PC-3 (cell line): ENCODE data around the gene NSFL1C. TPM values are rescaled to one million over a fixed set of nuclear protein-coding genes. Genes with fewer than 3 reads are reported as not detected.

Experiments
- ATAC-seq: fragments of 200-7000 bp; cut with Tn5 transposase; 2 replicates; pipeline ENCODE4 v1.9.1; 2020; ENCODE audit warnings: mild to moderate bottlenecking, moderate library complexity
- BruUV-seq: library from RNA; stranded (reverse); fragments of 400-500 nt; replicated peaks from 2 replicates; lab custom pipeline; 2021; lab: Mats Ljungman, UMichigan
- CTCF ChIA-PET: fragments of 300-600 bp; sonication (Branson Sonifier 250); formaldehyde crosslinking; loops from one replicate; lab custom pipeline; 2022; ENCODE audit warnings: antibody characterized with exemption; lab: Charles Lee
- POLR2A ChIA-PET: fragments of 300-600 bp; sonication (Branson Sonifier 250); formaldehyde crosslinking; loops from one replicate; lab custom pipeline; 2022; ENCODE audit warnings: antibody characterized with exemption; ENCODE audit not compliant: unreplicated experiment; lab: Charles Lee
- DNase-seq: peaks from one replicate; pipeline ENCODE4 v3.0.0-alpha.2; 2015
- H2AFZ ChIP-seq: fragments of 300-600 bp; sonication (generic); 2 replicates; pipeline ENCODE4 v1.6.0; 2016; ENCODE audit warnings: antibody characterized with exemption, low read length
- H3F3A ChIP-seq: fragments of 300-600 bp; sonication (generic); one replicate; pipeline ENCODE4 v1.6.0; 2017; ENCODE audit warnings: antibody characterized with exemption, low read length, control low read depth, mild to moderate bottlenecking; ENCODE audit not compliant: unreplicated experiment
- H3K27ac ChIP-seq: fragments of 300-600 bp; sonication (generic); 2 replicates; pipeline ENCODE4 v1.5.1; 2016; ENCODE audit warnings: mild to moderate bottlenecking, low read length
- H3K27me3 ChIP-seq: fragments of 300-600 bp; sonication (generic); 2 replicates; pipeline ENCODE4 v1.6.1; 2016; ENCODE audit warnings: low read length, mixed read lengths
- H3K36me3 ChIP-seq: fragments of 300-600 bp; sonication (generic); 2 replicates; pipeline ENCODE4 v1.6.1; 2016; ENCODE audit warnings: low read depth, mixed run types, low read length, mixed read lengths
- H3K4me1 ChIP-seq: fragments of 300-600 bp; sonication (generic); 2 replicates; pipeline ENCODE4 v1.5.1; 2016; ENCODE audit warnings: low read length; ENCODE audit not compliant: insufficient read depth
- H3K4me2 ChIP-seq: fragments of 300-600 bp; sonication (generic); 2 replicates; pipeline ENCODE4 v1.6.0; 2016; ENCODE audit warnings: low read length
- H3K4me3 ChIP-seq: fragments of 300-600 bp; sonication (generic); 2 replicates; pipeline ENCODE4 v1.5.1; 2016; ENCODE audit warnings: mild to moderate bottlenecking, low read length, mixed read lengths
- H3K79me2 ChIP-seq: fragments of 300-600 bp; sonication (generic); 2 replicates; pipeline ENCODE4 v1.6.1; 2017; ENCODE audit warnings: low read length, mixed read lengths
- H3K9ac ChIP-seq: fragments of 300-600 bp; sonication (generic); 2 replicates; pipeline ENCODE4 v1.6.0; 2016; ENCODE audit warnings: mild to moderate bottlenecking, low read length
- H3K9me2 ChIP-seq: fragments of 300-600 bp; sonication (generic); replicated peaks from 2 replicates; pipeline ENCODE4 v1.6.1; 2016; ENCODE audit warnings: mixed run types, low read length, mixed read lengths
- H3K9me3 ChIP-seq: fragments of 300-600 bp; sonication (generic); 2 replicates; pipeline ENCODE4 v1.6.1; 2016; ENCODE audit warnings: low read length, mixed read lengths
- H4K20me1 ChIP-seq: fragments of 300-600 bp; sonication (generic); 2 replicates; pipeline ENCODE4 v1.6.1; 2016; ENCODE audit warnings: low read length, mixed read lengths
- EZH2 ChIP-seq: fragments of 300-600 bp; sonication (generic); IDR thresholded peaks from one replicate; pipeline ENCODE4 v1.6.1; 2017; ENCODE audit warnings: antibody characterized with exemption, mild to moderate bottlenecking, low read length; ENCODE audit not compliant: unreplicated experiment
- intact Hi-C: fragments of 100-400 bp; cut with micrococcal nuclease; formaldehyde crosslinking; loops from 2 replicates; pipeline ENCODE4 v1.9.0; 2023
- total RNA-seq: library from RNA; depleted of rRNA; stranded (reverse); fragments of >200 nt; gene quantifications from 2 replicates; pipeline ENCODE4 v1.2.3, GENCODE V29; 2014; rRNA removed
- TF ChIP-seq, protein P1 (sequence below): fragments of 300-600 bp; sonication (generic); conservative IDR thresholded peaks from 2 replicates; pipeline ENCODE4 v1.5.1; 2017; ENCODE audit warnings: antibody characterized with exemption, low read depth, mild to moderate bottlenecking, low read length

The NSFL1C gene
- total RNA-seq, 1 experiment from 2014 or later: 170 TPM

DNA sequence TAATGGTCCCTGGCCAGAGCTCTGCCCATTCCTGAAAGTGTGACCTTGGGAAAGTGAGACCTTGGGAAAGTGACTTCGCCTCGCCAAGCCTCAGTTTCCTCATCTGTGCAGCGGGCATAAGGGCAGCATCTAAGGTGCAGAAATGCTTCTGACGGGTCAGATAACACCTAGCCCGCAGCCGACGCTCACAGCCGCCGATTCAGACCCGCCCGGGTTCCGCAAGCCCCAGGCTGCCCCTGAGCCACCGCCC, 74.3 kb downstream of the NSFL1C start:
- Histone ChIP-seq H3K9me3 (no peaks in the 10 kb centered on the region), H3K4me3 (peak overlapping the region; percentile 79), H3K9me2 (no peaks in the 10 kb centered on the region), H3K4me1 (peaks cover 69% of the 10 kb centered on the region), H3K4me2 (peak overlapping the region; percentile 96), H3K27ac (peak overlapping the region; percentile 28), H3K9ac (peak overlapping the region; percentile 86), H3F3A (no peaks in the 10 kb centered on the region), H4K20me1 (peaks cover 47% of the 10 kb centered on the region), H3K36me3 (peaks cover 22% of the 10 kb centered on the region), H3K79me2 (peaks cover 61% of the 10 kb centered on the region), H3K27me3 (no peaks in the 10 kb centered on the region), H2AFZ (no peak overlapping the region; the same call in 1 of the 2 replicates)
- DNase-seq (no peak), ATAC-seq (peak; percentile 12)
- ChIA-PET CTCF (interaction anchor here (0.6 kb wide), 1 partner anchor 598 kb away, joined by 7 read pairs; no protein-coding TSS in a partner anchor), POLR2A (no interaction called here)
- intact Hi-C loops: loop anchor here (1.0 to 2.0 kb wide), 2 partner anchors 8 to 70 kb away; no protein-coding TSS in a partner anchor
- no TSS peak for BruUV-seq
- TF ChIP-seq, protein P1, sequence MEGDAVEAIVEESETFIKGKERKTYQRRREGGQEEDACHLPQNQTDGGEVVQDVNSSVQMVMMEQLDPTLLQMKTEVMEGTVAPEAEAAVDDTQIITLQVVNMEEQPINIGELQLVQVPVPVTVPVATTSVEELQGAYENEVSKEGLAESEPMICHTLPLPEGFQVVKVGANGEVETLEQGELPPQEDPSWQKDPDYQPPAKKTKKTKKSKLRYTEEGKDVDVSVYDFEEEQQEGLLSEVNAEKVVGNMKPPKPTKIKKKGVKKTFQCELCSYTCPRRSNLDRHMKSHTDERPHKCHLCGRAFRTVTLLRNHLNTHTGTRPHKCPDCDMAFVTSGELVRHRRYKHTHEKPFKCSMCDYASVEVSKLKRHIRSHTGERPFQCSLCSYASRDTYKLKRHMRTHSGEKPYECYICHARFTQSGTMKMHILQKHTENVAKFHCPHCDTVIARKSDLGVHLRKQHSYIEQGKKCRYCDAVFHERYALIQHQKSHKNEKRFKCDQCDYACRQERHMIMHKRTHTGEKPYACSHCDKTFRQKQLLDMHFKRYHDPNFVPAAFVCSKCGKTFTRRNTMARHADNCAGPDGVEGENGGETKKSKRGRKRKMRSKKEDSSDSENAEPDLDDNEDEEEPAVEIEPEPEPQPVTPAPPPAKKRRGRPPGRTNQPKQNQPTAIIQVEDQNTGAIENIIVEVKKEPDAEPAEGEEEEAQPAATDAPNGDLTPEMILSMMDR: no peak
- no peak for TF ChIP-seq EZH2

Other genes starting within 250 kb of the NSFL1C start
- 0.11 and 0.58 TPM in 2 replicates for gene RAD21L1, start 240.8 kb downstream of the NSFL1C start, total RNA-seq
- gene SNPH, start 200.6 kb downstream of the NSFL1C start, total RNA-seq: 21.4 and 24.9 TPM in 2 replicates
- gene SDCBP2, start 137.7 kb downstream of the NSFL1C start, total RNA-seq: 14.4 and 25.5 TPM in 2 replicates
- 178 and 198 TPM in 2 replicates for gene FKBP1A, start 73.8 kb downstream of the NSFL1C start, total RNA-seq
- 0.52 and 2.1 TPM in 2 replicates for gene SIRPB2, start 24.6 kb upstream of the NSFL1C start, total RNA-seq
- 0.18 and 0.23 TPM in 2 replicates for gene SIRPD, start 90.9 kb upstream of the NSFL1C start, total RNA-seq
- 1.7 and 11.6 TPM in 2 replicates for gene SIRPB1, start 153.2 kb upstream of the NSFL1C start, total RNA-seq
- 0.86 TPM in 1 of 2 replicates, not detected in the other for gene SIRPG, start 190.9 kb upstream of the NSFL1C start, total RNA-seq